Omental fat pad (tissue), 4 donors: ENCODE data around the gene SHC3. TPM values are rescaled to one million over a fixed set of nuclear protein-coding genes. Genes with fewer than 3 reads are reported as not detected.

ENCODE experiments used
- ATAC-seq: fragments of 150-250 bp; one replicate; pipeline ENCODE4 v1.9.1; 2016; ENCODE audit warnings: mild to moderate bottlenecking, moderate library complexity; ENCODE audit not compliant: low FRiP score
- DNase-seq: peaks from one replicate; pipeline ENCODE4 v3.0.0-alpha.2; 2019; ENCODE audit warnings: low spot score
- total RNA-seq, 4 donors: library from RNA; depleted of rRNA; stranded (reverse); fragments of >200 nt; gene quantifications; one replicate each; pipeline ENCODE4 v1.1.0, GENCODE V29; 2016
- TF ChIP-seq, protein P1 (sequence below), 3 donors: fragments of 450-650 bp; IDR thresholded peaks; one replicate each; pipeline ENCODE4 v1.5.1; 2016 to 2017; ENCODE audit warnings: antibody characterized with exemption in 3 of 3, mild to moderate bottlenecking in 3 of 3, moderate library complexity in 2 of 3

SHC3 gene
- total RNA-seq, 4 donors from 2014 or later: 1.1 to 7.4 (median 3.1) TPM

DNA sequence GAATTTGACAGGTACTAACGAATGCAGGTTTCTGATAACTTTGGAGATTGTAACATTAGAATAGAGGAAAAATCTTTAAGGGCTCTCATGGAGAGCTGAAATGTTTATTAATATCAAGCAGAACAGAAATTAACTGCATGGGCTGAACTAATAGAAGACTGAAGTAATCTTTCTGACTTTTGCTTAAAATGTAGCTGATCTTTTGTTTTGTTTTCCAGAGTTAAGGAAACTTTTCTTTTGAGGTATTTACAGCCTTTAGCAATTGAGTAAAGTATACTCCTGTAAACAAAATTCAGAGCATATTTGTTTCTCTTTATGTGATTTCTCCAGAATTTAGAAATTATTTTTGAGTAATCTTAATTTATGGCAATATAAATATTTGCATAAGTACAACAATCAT lies 43.9 kb downstream of the SHC3 start:
- no peak for ATAC-seq
- DNase-seq: no peak
- TF ChIP-seq, protein P1, sequence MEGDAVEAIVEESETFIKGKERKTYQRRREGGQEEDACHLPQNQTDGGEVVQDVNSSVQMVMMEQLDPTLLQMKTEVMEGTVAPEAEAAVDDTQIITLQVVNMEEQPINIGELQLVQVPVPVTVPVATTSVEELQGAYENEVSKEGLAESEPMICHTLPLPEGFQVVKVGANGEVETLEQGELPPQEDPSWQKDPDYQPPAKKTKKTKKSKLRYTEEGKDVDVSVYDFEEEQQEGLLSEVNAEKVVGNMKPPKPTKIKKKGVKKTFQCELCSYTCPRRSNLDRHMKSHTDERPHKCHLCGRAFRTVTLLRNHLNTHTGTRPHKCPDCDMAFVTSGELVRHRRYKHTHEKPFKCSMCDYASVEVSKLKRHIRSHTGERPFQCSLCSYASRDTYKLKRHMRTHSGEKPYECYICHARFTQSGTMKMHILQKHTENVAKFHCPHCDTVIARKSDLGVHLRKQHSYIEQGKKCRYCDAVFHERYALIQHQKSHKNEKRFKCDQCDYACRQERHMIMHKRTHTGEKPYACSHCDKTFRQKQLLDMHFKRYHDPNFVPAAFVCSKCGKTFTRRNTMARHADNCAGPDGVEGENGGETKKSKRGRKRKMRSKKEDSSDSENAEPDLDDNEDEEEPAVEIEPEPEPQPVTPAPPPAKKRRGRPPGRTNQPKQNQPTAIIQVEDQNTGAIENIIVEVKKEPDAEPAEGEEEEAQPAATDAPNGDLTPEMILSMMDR (IDR thresholded peaks at IDR 0.05): no peak

DNA sequence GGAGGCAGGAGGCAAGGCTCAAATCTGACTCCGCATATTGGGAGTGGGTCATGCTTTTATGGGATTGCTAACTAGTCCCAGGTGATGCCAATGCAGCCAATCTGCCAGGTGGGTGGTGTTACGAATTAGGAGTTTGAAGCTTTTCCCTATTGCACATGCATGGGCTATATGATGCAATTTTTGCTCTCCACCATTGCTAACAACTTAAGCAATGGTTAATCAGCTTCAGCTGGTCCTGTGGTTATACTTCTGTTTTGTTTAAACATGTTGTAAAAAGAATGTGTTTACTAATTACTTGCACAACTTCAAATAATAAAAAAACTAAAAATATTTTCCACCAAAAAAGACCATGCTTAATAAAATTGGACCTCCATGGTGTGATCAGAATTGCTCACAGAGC lies 55.7 kb downstream of the SHC3 start:
- no peak for ATAC-seq
- TF ChIP-seq, protein P1 (IDR thresholded peaks at IDR 0.05): no peak
- no peak for DNase-seq

DNA sequence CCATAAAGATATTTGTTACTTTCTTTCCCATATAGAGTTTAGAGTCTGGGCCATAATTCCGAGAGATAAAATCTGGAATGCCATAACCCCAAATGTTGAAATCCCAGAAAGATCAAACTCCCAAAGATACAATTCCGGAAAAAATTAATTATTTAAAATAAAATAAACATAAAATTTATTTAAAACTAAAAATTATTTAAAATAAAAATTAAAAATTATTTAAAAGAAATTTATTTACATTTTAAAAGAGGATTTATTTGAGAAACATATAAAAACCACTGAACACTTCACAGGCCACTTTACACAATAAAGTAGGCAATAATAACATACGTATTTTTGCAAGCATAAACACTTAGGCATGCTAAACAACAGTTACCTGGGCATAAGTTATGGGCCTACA lies 57.9 kb downstream of the SHC3 start:
- ATAC-seq (no peak), DNase-seq (no peak)
- TF ChIP-seq, protein P1 (IDR thresholded peaks at IDR 0.05): no peak

DNA sequence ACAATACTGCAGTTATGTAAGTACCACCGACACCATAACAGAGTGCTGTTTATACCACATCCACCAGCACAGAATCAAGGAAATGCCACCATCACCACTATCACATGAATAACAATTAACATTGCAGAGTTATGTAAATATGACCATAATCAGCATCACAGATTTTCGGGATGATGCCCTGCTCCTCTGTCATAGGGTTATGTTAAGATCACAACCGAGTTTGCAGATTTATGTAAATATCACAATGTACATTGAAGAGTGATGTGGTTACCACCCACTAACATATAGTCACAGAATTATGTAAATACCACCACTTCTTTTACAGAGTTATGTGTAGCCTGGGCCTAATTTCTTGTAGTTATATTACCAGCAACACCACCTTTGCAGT lies 61.8 kb downstream of the SHC3 start:
- DNase-seq (no peak), ATAC-seq (no peak)
- TF ChIP-seq, protein P1 (IDR thresholded peaks at IDR 0.05): no peak

DNA sequence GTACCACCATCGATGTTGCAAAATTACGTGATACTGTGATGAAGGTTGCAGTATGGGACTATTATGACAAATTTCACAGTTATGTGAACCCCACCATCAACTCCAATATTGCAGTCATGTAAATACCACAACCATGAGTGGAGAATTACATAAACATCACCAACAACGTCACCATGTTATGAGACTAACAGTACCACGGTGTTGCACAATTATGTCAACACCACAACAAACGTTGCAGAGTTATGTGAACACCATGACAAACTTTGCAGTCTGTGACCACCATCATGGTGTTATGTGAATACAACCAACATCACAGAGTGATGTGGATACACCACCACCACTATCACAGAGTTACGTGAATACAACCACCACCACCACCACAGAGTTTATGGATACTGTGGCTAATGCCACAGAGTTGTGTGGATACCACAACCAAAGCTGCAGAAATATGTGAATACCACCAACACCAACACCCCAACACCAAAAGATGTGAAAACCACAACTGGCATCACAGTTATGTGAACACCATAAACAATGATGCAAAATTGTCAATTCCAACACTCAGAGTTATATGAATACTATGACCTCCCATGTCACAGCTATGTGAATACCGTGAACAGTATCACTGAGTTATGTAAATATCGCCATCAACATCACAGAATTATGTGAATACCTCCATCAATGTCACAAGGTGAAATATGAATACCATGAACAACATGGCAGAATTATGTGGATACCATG lies 62.4 kb downstream of the SHC3 start:
- TF ChIP-seq, protein P1 (IDR thresholded peaks at IDR 0.05): no peak
- DNase-seq: no peak
- no peak for ATAC-seq

DNA sequence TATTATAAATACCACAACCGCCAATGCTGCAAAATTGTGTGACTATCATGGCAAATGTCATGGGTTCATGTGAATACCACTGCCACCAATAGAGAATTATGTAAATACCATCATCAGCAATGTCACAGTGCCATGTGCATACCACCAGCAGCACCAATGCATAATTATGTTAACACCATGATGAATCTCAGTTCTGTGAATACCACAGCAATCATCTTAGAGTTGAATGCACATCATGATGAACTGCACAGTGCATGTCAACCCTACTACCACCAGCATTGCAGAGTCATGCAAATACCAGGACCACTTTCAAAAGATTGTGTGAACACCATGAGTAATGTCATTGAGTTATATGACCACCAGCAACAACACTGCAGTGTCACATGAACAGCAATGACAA lies 63.2 kb downstream of the SHC3 start:
- ATAC-seq: no peak
- no peak for DNase-seq
- TF ChIP-seq, protein P1 (IDR thresholded peaks at IDR 0.05): no peak

DNA sequence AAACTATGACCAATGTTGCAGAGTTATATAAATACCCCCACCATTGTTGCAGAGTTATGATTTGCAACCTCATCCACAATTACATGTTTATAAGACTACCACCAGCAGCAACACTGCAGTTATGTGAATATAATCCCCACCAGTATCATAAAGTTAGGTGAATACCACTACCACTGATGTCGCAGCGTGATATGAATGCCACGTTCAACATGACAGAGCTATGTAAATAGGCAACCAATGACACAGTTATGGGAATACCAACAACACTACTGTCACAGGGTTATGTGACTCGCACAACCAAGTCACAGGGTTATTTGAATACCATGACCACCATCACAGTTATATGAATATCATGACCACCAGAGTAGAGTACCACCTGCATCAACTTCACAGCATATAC lies 63.9 kb downstream of the SHC3 start:
- TF ChIP-seq, protein P1 (IDR thresholded peaks at IDR 0.05): no peak
- DNase-seq: no peak
- no peak for ATAC-seq
